ENCODE measurements around the gene UXT. TPM values are rescaled to one million over a fixed set of nuclear protein-coding genes. Genes with fewer than 3 reads are reported as not detected.

UXT gene
- total and polyA plus RNA-seq, 9 of the 15 experiments (the other 6 are each of a cell fraction or from before 2014, with no cell fraction given), result 141 to 300 (median 204) TPM

DNA sequence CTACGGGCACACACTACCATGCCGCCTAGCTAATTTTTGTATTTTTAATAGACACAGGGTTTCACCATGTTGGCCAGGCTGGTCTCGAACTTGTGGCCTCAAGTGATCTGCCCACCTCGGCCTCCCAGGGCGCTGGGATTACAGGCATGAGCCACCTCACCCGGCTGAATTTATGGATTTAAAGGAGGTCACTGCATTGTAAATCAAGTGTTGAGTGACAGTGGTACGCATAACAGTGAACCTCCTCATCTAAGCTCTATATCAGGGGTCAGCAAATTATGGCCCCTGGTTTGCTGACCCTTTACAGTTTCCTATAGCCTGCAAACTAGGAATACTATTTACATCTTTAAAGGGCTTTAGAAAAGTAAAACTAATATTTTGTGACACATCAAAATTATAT, 2.6 kb upstream of the UXT start:
- WGBS (ENCODE audit: insufficient coverage, low coverage, missing lambda C conversion rate), result 50% methylated on average over 5 of the region's 7 CpGs
- in situ Hi-C loops (cut with MboI), result no loop called here
- Histone ChIP-seq H4K20me1 (replicated peaks; ENCODE audit: control insufficient read depth, insufficient read depth, low read length) (no peaks in the 10 kb centered on the region), H3K4me2 (ENCODE audit: insufficient read depth, low read length) (no peak overlapping the region), H3K27ac (ENCODE audit: extremely low read depth, low read depth, low read length) (peak overlapping the region; percentile 95), H3K9ac (ENCODE audit: insufficient read depth in 1 of 2, low read depth in 2 of 2, low read length in 2 of 2) (peak overlapping the region in 1 of 2 experiments; percentile 71; a peak in 2 of 4 replicates), H3K79me2 (ENCODE audit: control insufficient read depth, insufficient read depth, low read length) (peaks cover 24% of the 10 kb centered on the region), H3K9me3 (replicated peaks; ENCODE audit: control insufficient read depth, insufficient read depth, low read depth, low read length) (no peaks in the 10 kb centered on the region), H2AFZ (ENCODE audit: low read depth, low read length) (peak overlapping the region; percentile 79; the same call in 1 of the 2 replicates), H3K4me3 (no peak overlapping the region), H3K36me3 (ENCODE audit: control insufficient read depth, insufficient read depth, low read length) (peaks cover 18% of the 10 kb centered on the region), H3K27me3 (ENCODE audit: control insufficient read depth in 2 of 2, insufficient read depth in 2 of 2, low read length in 2 of 2) (no peaks in the 10 kb centered on the region), H3K9me1 (ENCODE audit: control insufficient read depth, insufficient read depth, low read length) (peaks cover 3% of the 10 kb centered on the region), H3K4me1 (replicated peaks in 1 of 2; ENCODE audit: control insufficient read depth in 2 of 2, insufficient read depth in 2 of 2, low read length in 2 of 2) (peaks cover 15 to 69% of the 10 kb centered on the region in 2 experiments)
- CTCF ChIA-PET (ENCODE audit: low intra/inter-chr PET ratio), result no interaction called here
- POLR2A ChIA-PET, result interaction anchor here (0.9 to 1.2 kb wide), 4 partner anchors 13 to 69 kb away, joined by 3 to 4 read pairs (median 3); no protein-coding TSS in a partner anchor
- FAIRE-seq, result no peak
- no peak for ATAC-seq
- BruUV-seq (replicated peaks), result no TSS peak
- intact Hi-C loops (cut with micrococcal nuclease), result no loop called here
- no peak for DNase-seq (ENCODE audit: extremely low read depth in 1 of 4, low spot score in 3 of 4)
- TF ChIP-seq, protein P1, sequence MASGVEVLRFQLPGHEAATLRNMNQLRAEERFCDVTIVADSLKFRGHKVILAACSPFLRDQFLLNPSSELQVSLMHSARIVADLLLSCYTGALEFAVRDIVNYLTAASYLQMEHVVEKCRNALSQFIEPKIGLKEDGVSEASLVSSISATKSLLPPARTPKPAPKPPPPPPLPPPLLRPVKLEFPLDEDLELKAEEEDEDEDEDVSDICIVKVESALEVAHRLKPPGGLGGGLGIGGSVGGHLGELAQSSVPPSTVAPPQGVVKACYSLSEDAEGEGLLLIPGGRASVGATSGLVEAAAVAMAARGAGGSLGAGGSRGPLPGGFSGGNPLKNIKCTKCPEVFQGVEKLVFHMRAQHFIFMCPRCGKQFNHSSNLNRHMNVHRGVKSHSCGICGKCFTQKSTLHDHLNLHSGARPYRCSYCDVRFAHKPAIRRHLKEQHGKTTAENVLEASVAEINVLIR (CRISPR knock-in tag; IDR thresholded peaks at IDR 0.05), result no peak
- TF ChIP-seq TSC22D4 (tag; IDR thresholded peaks at IDR 0.05), result no peak
- no peak for TF ChIP-seq NFE2L1 (tag; IDR thresholded peaks at IDR 0.05; ENCODE audit: borderline replicate concordance, low read depth)
- no peak for TF ChIP-seq ZNF57 (CRISPR knock-in tag; IDR thresholded peaks at IDR 0.05)
- TF ChIP-seq FOXJ2 (tag; IDR thresholded peaks at IDR 0.05), result no peak
- TF ChIP-seq, protein P2, sequence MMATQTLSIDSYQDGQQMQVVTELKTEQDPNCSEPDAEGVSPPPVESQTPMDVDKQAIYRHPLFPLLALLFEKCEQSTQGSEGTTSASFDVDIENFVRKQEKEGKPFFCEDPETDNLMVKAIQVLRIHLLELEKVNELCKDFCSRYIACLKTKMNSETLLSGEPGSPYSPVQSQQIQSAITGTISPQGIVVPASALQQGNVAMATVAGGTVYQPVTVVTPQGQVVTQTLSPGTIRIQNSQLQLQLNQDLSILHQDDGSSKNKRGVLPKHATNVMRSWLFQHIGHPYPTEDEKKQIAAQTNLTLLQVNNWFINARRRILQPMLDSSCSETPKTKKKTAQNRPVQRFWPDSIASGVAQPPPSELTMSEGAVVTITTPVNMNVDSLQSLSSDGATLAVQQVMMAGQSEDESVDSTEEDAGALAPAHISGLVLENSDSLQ (IDR thresholded peaks at IDR 0.05), result peak; percentile 75
- TF ChIP-seq, protein P3, sequence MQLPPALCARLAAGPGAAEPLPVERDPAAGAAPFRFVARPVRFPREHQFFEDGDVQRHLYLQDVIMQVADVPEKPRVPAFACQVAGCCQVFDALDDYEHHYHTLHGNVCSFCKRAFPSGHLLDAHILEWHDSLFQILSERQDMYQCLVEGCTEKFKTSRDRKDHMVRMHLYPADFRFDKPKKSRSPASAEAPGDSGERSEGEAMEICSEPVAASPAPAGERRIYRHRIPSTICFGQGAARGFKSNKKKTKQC (CRISPR knock-in tag; IDR thresholded peaks at IDR 0.05), result no peak
- TF ChIP-seq, protein P4, sequence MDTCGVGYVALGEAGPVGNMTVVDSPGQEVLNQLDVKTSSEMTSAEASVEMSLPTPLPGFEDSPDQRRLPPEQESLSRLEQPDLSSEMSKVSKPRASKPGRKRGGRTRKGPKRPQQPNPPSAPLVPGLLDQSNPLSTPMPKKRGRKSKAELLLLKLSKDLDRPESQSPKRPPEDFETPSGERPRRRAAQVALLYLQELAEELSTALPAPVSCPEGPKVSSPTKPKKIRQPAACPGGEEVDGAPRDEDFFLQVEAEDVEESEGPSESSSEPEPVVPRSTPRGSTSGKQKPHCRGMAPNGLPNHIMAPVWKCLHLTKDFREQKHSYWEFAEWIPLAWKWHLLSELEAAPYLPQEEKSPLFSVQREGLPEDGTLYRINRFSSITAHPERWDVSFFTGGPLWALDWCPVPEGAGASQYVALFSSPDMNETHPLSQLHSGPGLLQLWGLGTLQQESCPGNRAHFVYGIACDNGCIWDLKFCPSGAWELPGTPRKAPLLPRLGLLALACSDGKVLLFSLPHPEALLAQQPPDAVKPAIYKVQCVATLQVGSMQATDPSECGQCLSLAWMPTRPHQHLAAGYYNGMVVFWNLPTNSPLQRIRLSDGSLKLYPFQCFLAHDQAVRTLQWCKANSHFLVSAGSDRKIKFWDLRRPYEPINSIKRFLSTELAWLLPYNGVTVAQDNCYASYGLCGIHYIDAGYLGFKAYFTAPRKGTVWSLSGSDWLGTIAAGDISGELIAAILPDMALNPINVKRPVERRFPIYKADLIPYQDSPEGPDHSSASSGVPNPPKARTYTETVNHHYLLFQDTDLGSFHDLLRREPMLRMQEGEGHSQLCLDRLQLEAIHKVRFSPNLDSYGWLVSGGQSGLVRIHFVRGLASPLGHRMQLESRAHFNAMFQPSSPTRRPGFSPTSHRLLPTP (IDR thresholded peaks at IDR 0.05; ENCODE audit: borderline replicate concordance, extremely low read depth, insufficient read length), result no peak
- TF ChIP-seq MTA1 (IDR thresholded peaks at IDR 0.05; ENCODE audit: borderline replicate concordance), result no peak
- TF ChIP-seq STAT5B (CRISPR knock-in tag; IDR thresholded peaks at IDR 0.05), result no peak
- TF ChIP-seq, protein P5, sequence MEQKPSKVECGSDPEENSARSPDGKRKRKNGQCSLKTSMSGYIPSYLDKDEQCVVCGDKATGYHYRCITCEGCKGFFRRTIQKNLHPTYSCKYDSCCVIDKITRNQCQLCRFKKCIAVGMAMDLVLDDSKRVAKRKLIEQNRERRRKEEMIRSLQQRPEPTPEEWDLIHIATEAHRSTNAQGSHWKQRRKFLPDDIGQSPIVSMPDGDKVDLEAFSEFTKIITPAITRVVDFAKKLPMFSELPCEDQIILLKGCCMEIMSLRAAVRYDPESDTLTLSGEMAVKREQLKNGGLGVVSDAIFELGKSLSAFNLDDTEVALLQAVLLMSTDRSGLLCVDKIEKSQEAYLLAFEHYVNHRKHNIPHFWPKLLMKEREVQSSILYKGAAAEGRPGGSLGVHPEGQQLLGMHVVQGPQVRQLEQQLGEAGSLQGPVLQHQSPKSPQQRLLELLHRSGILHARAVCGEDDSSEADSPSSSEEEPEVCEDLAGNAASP (IDR thresholded peaks at IDR 0.05), result no peak
- 0 out of 2 replicates have a peak, but pooled peaks have one; percentile 3 for TF ChIP-seq ZNF584 (CRISPR knock-in tag; IDR thresholded peaks at IDR 0.05; ENCODE audit: low read depth)
- no peak for TF ChIP-seq RBM34 (IDR thresholded peaks at IDR 0.05; ENCODE audit: borderline replicate concordance, insufficient read depth, low read length)
- TF ChIP-seq CBX1 (IDR thresholded peaks at IDR 0.05; ENCODE audit: low read depth), result no peak
- no peak for TF ChIP-seq ZNF561 (CRISPR knock-in tag; conservative IDR thresholded peaks at IDR 0.05)
- TF ChIP-seq TFAM (CRISPR knock-in tag; conservative IDR thresholded peaks at IDR 0.05), result no peak
